Measurements from ENCODE around the gene METTL22. TPM values are rescaled to one million over a fixed set of nuclear protein-coding genes. Genes with fewer than 3 reads are reported as not detected.
A peak's percentile ranks its signal among the peaks of the same experiment; 100 is the strongest.

Gene METTL22
- total and polyA plus RNA-seq, 12 donors, result 8.4 to 67.1 (median 25.3) TPM

DNA sequence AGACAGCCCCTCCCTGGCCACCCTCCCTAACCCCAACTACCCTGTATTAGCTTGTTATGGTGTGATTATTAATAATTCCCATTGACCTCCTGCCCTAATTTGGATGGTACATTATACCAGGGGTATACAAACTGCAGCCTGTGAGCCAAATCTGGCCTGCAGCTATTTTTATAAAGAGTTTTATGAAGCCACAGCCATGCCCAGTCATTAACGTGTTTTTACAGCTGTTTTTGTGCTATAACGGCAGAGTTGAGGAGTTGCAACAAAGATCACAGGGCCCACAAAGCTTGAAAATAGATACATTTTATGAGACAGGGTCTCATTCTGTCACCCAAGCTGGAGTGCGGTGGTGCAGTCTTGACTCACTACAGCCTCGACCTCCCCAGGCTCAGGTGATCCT lies 6.0 kb downstream of the METTL22 start:
- 62 to 85% (median 73%) methylated on average over 4 of the region's 4 CpGs for WGBS, 4 donors
- no peaks in the 10 kb centered on the region for H3K9me3 ChIP-seq (replicated peaks in 1 of 3)
- H3K27me3 ChIP-seq, result no peaks in the 10 kb centered on the region
- H3K36me3 ChIP-seq (replicated peaks in 1 of 2), result peaks cover 0 to 64% of the 10 kb centered on the region in 2 donors
- DNase-seq, result no peak
- TF ChIP-seq, protein P1, sequence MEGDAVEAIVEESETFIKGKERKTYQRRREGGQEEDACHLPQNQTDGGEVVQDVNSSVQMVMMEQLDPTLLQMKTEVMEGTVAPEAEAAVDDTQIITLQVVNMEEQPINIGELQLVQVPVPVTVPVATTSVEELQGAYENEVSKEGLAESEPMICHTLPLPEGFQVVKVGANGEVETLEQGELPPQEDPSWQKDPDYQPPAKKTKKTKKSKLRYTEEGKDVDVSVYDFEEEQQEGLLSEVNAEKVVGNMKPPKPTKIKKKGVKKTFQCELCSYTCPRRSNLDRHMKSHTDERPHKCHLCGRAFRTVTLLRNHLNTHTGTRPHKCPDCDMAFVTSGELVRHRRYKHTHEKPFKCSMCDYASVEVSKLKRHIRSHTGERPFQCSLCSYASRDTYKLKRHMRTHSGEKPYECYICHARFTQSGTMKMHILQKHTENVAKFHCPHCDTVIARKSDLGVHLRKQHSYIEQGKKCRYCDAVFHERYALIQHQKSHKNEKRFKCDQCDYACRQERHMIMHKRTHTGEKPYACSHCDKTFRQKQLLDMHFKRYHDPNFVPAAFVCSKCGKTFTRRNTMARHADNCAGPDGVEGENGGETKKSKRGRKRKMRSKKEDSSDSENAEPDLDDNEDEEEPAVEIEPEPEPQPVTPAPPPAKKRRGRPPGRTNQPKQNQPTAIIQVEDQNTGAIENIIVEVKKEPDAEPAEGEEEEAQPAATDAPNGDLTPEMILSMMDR (IDR thresholded peaks at IDR 0.05), result no peak
- no peak for TF ChIP-seq POLR2A (IDR thresholded peaks at IDR 0.05)
- H3K4me1 ChIP-seq (replicated peaks in 1 of 2), result peaks cover 6 to 34% of the 10 kb centered on the region in 2 donors
- no peak overlapping the region for H3K4me3 ChIP-seq
- H3K27ac ChIP-seq, result peak overlapping the region in 1 of 5 donors; percentile 37
- intact Hi-C loops (cut with DNase I), result no loop called here

DNA sequence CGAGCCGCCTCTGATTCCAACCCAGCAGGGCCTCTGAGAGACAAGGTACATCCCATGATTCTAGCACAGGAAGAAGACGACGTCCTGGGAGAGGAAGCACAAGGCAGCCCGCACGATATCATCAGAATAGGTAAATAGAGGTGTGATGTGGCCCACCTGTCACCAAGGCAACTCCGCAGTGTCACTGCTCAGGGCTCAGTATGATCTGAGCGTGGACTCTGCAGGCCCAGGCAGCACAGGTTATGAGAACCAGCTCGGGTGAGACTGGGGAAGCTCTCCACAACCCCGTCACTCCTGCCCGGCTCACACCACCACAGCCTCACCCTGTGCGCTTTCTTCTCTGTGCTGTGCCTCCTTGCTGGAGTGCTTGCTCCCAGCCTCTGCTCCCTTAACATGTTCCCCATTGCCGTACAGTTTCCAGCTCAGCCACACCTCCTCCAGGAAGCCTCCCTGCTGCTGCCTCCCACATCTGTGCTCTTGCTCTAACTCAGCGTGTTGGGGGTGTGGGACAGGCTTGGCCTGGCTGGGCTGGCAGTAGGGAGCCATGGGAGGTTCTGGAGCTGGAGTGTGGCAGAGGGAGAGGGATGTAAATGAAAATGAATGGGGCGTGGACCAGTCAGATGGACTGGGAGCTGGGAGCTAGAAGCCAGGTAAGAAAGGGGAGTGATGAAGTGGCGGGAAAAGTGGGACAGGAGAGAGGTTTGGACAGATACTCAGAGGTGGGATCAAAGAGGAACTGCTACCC lies 7.7 kb downstream of the METTL22 start:
- Histone ChIP-seq H3K36me3 (replicated peaks in 1 of 2) (peaks cover 0 to 73% of the 10 kb centered on the region in 2 donors), H3K4me1 (replicated peaks in 1 of 2) (peaks cover 0 to 18% of the 10 kb centered on the region in 2 donors), H3K9me3 (replicated peaks in 1 of 3) (no peaks in the 10 kb centered on the region), H3K4me3 (no peak overlapping the region), H3K27ac (no peak overlapping the region), H3K27me3 (no peaks in the 10 kb centered on the region)
- WGBS, 4 donors, result 91 to 94% (median 93%) methylated on average over 15 to 16 of the region's 16 CpGs
- no peak for DNase-seq
- intact Hi-C loops (cut with DNase I), result no loop called here
- TF ChIP-seq, protein P1 (IDR thresholded peaks at IDR 0.05), result no peak
- TF ChIP-seq POLR2A (IDR thresholded peaks at IDR 0.05), result no peak

DNA sequence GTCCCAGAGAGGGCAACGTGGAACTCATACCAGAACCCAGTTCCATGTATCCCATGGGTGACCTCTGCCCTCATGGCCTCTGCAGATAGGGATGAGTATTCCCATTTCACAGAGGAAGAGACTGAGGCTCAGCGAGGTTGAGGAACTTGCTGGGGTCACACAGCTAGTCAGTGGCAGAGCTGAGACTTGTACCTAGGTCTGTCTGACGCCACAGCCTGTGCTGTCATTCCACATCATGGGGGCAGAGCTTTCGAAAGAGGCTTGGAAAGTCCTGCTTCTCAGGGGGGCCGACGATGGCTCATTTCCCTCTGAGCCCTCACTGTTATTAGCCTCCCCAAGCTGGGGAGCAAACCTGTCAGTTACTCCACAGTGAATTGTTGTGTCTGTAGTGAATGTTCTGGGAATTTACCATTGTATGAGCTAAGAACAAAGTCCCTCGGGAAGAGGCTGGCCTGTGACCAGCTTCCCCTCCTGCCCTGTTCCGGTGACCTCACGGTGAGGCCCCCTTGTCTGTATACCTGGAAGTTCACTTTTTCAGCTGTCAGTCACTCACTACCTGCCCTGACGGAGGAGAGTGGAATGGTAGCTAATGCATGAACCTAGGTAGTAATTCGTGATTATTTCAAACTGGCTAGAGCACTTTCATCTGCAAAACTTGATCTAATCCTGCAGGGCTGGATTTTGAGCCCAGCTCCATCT lies 8.9 kb downstream of the METTL22 start:
- no peak for DNase-seq
- Histone ChIP-seq H3K27ac (no peak overlapping the region), H3K27me3 (no peaks in the 10 kb centered on the region), H3K4me1 (replicated peaks in 1 of 2) (peaks cover 0 to 9% of the 10 kb centered on the region in 2 donors), H3K9me3 (replicated peaks in 1 of 3) (no peaks in the 10 kb centered on the region), H3K4me3 (no peak overlapping the region), H3K36me3 (replicated peaks in 1 of 2) (peaks cover 0 to 82% of the 10 kb centered on the region in 2 donors)
- 88 to 95% (median 90%) methylated on average over 7 to 11 of the region's 11 CpGs for WGBS, 4 donors
- TF ChIP-seq POLR2A (IDR thresholded peaks at IDR 0.05), result no peak
- TF ChIP-seq, protein P1 (IDR thresholded peaks at IDR 0.05), result no peak
- intact Hi-C loops (cut with DNase I), result no loop called here

DNA sequence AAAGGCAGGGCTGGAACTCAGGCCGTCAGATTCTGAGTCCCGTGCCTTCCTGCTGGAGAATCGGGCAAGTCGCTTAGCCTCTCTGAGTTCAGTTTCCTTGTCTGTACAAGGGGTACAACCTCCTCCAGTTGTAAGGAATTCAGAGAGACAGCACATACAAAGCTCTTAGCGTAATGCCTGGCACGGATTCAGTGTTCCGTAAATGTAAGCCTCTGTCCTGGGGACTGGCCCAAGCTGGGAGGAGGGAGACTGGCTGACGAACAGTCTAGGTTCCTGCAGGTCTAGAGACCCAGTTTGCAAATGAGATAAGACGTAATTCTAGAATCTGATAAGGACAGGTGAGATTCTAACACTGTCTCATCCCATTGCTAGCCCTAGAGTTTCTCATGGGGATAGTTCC lies 9.9 kb downstream of the METTL22 start:
- TF ChIP-seq POLR2A (IDR thresholded peaks at IDR 0.05), result no peak
- TF ChIP-seq, protein P1 (IDR thresholded peaks at IDR 0.05), result no peak
- WGBS, 4 donors, result 84 to 91% (median 88%) methylated on average over 9 of the region's 9 CpGs
- Histone ChIP-seq H3K9me3 (replicated peaks in 1 of 3) (no peaks in the 10 kb centered on the region), H3K4me1 (replicated peaks in 1 of 2) (peaks cover 0 to 9% of the 10 kb centered on the region in 2 donors), H3K36me3 (replicated peaks in 1 of 2) (peaks cover 0 to 82% of the 10 kb centered on the region in 2 donors), H3K4me3 (no peak overlapping the region), H3K27ac (peak overlapping the region in 1 of 5 donors; percentile 55), H3K27me3 (no peaks in the 10 kb centered on the region)
- intact Hi-C loops (cut with DNase I), result no loop called here
- DNase-seq, result no peak

Measured in adrenal gland (tissue), 12 donors.